D721Med (cell line): ENCODE data around the gene MAP3K10.

ENCODE experiments used
- DNase-seq: peaks from one replicate; pipeline ENCODE4 v3.0.0; 2011; ENCODE audit warnings: low spot score; ENCODE audit not compliant: insufficient read length
- FAIRE-seq: peaks from 2 replicates; lab custom pipeline; 2011; peaks lifted over from hg19 to GRCh38; lab: Jason Lieb, UNC
- CTCF ChIP-seq: IDR thresholded peaks from 2 replicates; pipeline ENCODE4 v1.5.1; 2012; ENCODE audit warnings: mild to moderate bottlenecking, control low read depth; ENCODE audit not compliant: insufficient read depth; ENCODE audit errors: missing control alignments

Gene MAP3K10

GRCh38 chr19:40213251-40213829, 22.1 kb downstream of the MAP3K10 start:
- no peak for FAIRE-seq

GRCh38 chr19:40213882-40214570, 22.8 kb downstream of the MAP3K10 start:
- no peak for DNase-seq
- TF ChIP-seq CTCF: no peak
- no peak for FAIRE-seq

More at GRCh38 chr19:40213251-40213829, 22.1 kb downstream of the MAP3K10 start:
- TF ChIP-seq CTCF: no peak
- DNase-seq: no peak

- TF ChIP-seq CTCF: no peak
- FAIRE-seq (no peak), DNase-seq (no peak)
These were observed 23.7 kb downstream of the MAP3K10 start for GRCh38 chr19:40214936-40215335.

GRCh38 chr19:40216013-40216776, 25.0 kb downstream of the MAP3K10 start:
- no peak for TF ChIP-seq CTCF
- FAIRE-seq: no peak
- DNase-seq: no peak

- FAIRE-seq (no peak), DNase-seq (no peak)
- TF ChIP-seq CTCF: no peak
These were observed 25.5 kb downstream of the MAP3K10 start for GRCh38 chr19:40216777-40217026.

- DNase-seq (no peak), FAIRE-seq (no peak)
- TF ChIP-seq CTCF: peak; percentile 66
These were observed 26.0 kb downstream of the MAP3K10 start for GRCh38 chr19:40217027-40217810.
